ENCODE data around the gene CNN2.

The CNN2 gene

GRCh38 chr19:1004204-1004802 is 22.1 kb upstream of the CNN2 start:
- H3K36me3 ChIP-seq (ENCODE audit: control insufficient read depth, insufficient read depth, low read length): no peaks in the 10 kb centered on the region
- peaks cover 14% of the 10 kb centered on the region for H3K4me1 ChIP-seq (ENCODE audit: control insufficient read depth, insufficient read depth, low read length, poor library complexity, severe bottlenecking)
- DNase-seq: no peak
- no peak overlapping the region for H3K4me3 ChIP-seq (ENCODE audit: insufficient read depth, low read depth, low read length, poor library complexity, severe bottlenecking)
- H3K27ac ChIP-seq (ENCODE audit: insufficient read depth, low read length, poor library complexity, severe bottlenecking): no peak overlapping the region
- H3K27me3 ChIP-seq (replicated peaks; ENCODE audit: control insufficient read depth, insufficient read depth, low read length, poor library complexity, severe bottlenecking): peaks cover 15% of the 10 kb centered on the region
- no peaks in the 10 kb centered on the region for H3K9me3 ChIP-seq (ENCODE audit: control insufficient read depth, low read length)

- Histone ChIP-seq H3K4me1 (ENCODE audit: control insufficient read depth, insufficient read depth, low read length, poor library complexity, severe bottlenecking) (peaks cover 14% of the 10 kb centered on the region), H3K27me3 (replicated peaks; ENCODE audit: control insufficient read depth, insufficient read depth, low read length, poor library complexity, severe bottlenecking) (peaks cover 11% of the 10 kb centered on the region), H3K36me3 (ENCODE audit: control insufficient read depth, insufficient read depth, low read length) (peaks cover 7% of the 10 kb centered on the region), H3K9me3 (ENCODE audit: control insufficient read depth, low read length) (no peaks in the 10 kb centered on the region), H3K27ac (ENCODE audit: insufficient read depth, low read length, poor library complexity, severe bottlenecking) (no peak overlapping the region), H3K4me3 (ENCODE audit: insufficient read depth, low read depth, low read length, poor library complexity, severe bottlenecking) (no peak overlapping the region)
- DNase-seq: no peak
These were observed 21.4 kb upstream of the CNN2 start for GRCh38 chr19:1004803-1005664.

GRCh38 chr19:1006711-1007398 is 19.6 kb upstream of the CNN2 start:
- DNase-seq: no peak
- peaks cover under 1% of the 10 kb centered on the region for H3K4me1 ChIP-seq (ENCODE audit: control insufficient read depth, insufficient read depth, low read length, poor library complexity, severe bottlenecking)
- H3K4me3 ChIP-seq (ENCODE audit: insufficient read depth, low read depth, low read length, poor library complexity, severe bottlenecking): no peak overlapping the region
- no peaks in the 10 kb centered on the region for H3K27me3 ChIP-seq (replicated peaks; ENCODE audit: control insufficient read depth, insufficient read depth, low read length, poor library complexity, severe bottlenecking)
- H3K27ac ChIP-seq (ENCODE audit: insufficient read depth, low read length, poor library complexity, severe bottlenecking): no peak overlapping the region
- peaks cover 23% of the 10 kb centered on the region for H3K36me3 ChIP-seq (ENCODE audit: control insufficient read depth, insufficient read depth, low read length)
- no peaks in the 10 kb centered on the region for H3K9me3 ChIP-seq (ENCODE audit: control insufficient read depth, low read length)

- Histone ChIP-seq H3K9me3 (ENCODE audit: control insufficient read depth, low read length) (no peaks in the 10 kb centered on the region), H3K27me3 (replicated peaks; ENCODE audit: control insufficient read depth, insufficient read depth, low read length, poor library complexity, severe bottlenecking) (no peaks in the 10 kb centered on the region), H3K4me1 (ENCODE audit: control insufficient read depth, insufficient read depth, low read length, poor library complexity, severe bottlenecking) (no peaks in the 10 kb centered on the region), H3K4me3 (ENCODE audit: insufficient read depth, low read depth, low read length, poor library complexity, severe bottlenecking) (no peak overlapping the region), H3K27ac (ENCODE audit: insufficient read depth, low read length, poor library complexity, severe bottlenecking) (no peak overlapping the region), H3K36me3 (ENCODE audit: control insufficient read depth, insufficient read depth, low read length) (peaks cover 31% of the 10 kb centered on the region)
- no peak for DNase-seq
These were observed 18.8 kb upstream of the CNN2 start for GRCh38 chr19:1007399-1008251.

GRCh38 chr19:1008268-1009040 is 18.0 kb upstream of the CNN2 start:
- Histone ChIP-seq H3K4me3 (ENCODE audit: insufficient read depth, low read depth, low read length, poor library complexity, severe bottlenecking) (no peak overlapping the region), H3K4me1 (ENCODE audit: control insufficient read depth, insufficient read depth, low read length, poor library complexity, severe bottlenecking) (no peaks in the 10 kb centered on the region), H3K36me3 (ENCODE audit: control insufficient read depth, insufficient read depth, low read length) (peaks cover 35% of the 10 kb centered on the region), H3K27me3 (replicated peaks; ENCODE audit: control insufficient read depth, insufficient read depth, low read length, poor library complexity, severe bottlenecking) (no peaks in the 10 kb centered on the region), H3K9me3 (ENCODE audit: control insufficient read depth, low read length) (no peaks in the 10 kb centered on the region), H3K27ac (ENCODE audit: insufficient read depth, low read length, poor library complexity, severe bottlenecking) (no peak overlapping the region)
- no peak for DNase-seq

GRCh38 chr19:1009041-1009980 is 17.1 kb upstream of the CNN2 start:
- Histone ChIP-seq H3K9me3 (ENCODE audit: control insufficient read depth, low read length) (no peaks in the 10 kb centered on the region), H3K27ac (ENCODE audit: insufficient read depth, low read length, poor library complexity, severe bottlenecking) (no peak overlapping the region), H3K4me3 (ENCODE audit: insufficient read depth, low read depth, low read length, poor library complexity, severe bottlenecking) (no peak overlapping the region), H3K36me3 (ENCODE audit: control insufficient read depth, insufficient read depth, low read length) (peaks cover 43% of the 10 kb centered on the region), H3K4me1 (ENCODE audit: control insufficient read depth, insufficient read depth, low read length, poor library complexity, severe bottlenecking) (no peaks in the 10 kb centered on the region), H3K27me3 (replicated peaks; ENCODE audit: control insufficient read depth, insufficient read depth, low read length, poor library complexity, severe bottlenecking) (no peaks in the 10 kb centered on the region)
- no peak for DNase-seq

- H3K36me3 ChIP-seq (ENCODE audit: control insufficient read depth, insufficient read depth, low read length): peaks cover 49% of the 10 kb centered on the region
- H3K4me3 ChIP-seq (ENCODE audit: insufficient read depth, low read depth, low read length, poor library complexity, severe bottlenecking): no peak overlapping the region
- no peak overlapping the region for H3K27ac ChIP-seq (ENCODE audit: insufficient read depth, low read length, poor library complexity, severe bottlenecking)
- H3K9me3 ChIP-seq (ENCODE audit: control insufficient read depth, low read length): no peaks in the 10 kb centered on the region
- H3K27me3 ChIP-seq (replicated peaks; ENCODE audit: control insufficient read depth, insufficient read depth, low read length, poor library complexity, severe bottlenecking): no peaks in the 10 kb centered on the region
- peaks cover 2% of the 10 kb centered on the region for H3K4me1 ChIP-seq (ENCODE audit: control insufficient read depth, insufficient read depth, low read length, poor library complexity, severe bottlenecking)
- no peak for DNase-seq
These were observed 16.3 kb upstream of the CNN2 start for GRCh38 chr19:1009981-1010538.

GRCh38 chr19:1010586-1011510 is 15.6 kb upstream of the CNN2 start:
- H3K9me3 ChIP-seq (ENCODE audit: control insufficient read depth, low read length): no peaks in the 10 kb centered on the region
- no peak overlapping the region for H3K27ac ChIP-seq (ENCODE audit: insufficient read depth, low read length, poor library complexity, severe bottlenecking)
- peaks cover 10% of the 10 kb centered on the region for H3K4me1 ChIP-seq (ENCODE audit: control insufficient read depth, insufficient read depth, low read length, poor library complexity, severe bottlenecking)
- no peak for DNase-seq
- H3K27me3 ChIP-seq (replicated peaks; ENCODE audit: control insufficient read depth, insufficient read depth, low read length, poor library complexity, severe bottlenecking): no peaks in the 10 kb centered on the region
- no peak overlapping the region for H3K4me3 ChIP-seq (ENCODE audit: insufficient read depth, low read depth, low read length, poor library complexity, severe bottlenecking)
- H3K36me3 ChIP-seq (ENCODE audit: control insufficient read depth, insufficient read depth, low read length): peaks cover 51% of the 10 kb centered on the region
